ENCODE measurements around the gene TMEM120A. TPM values are rescaled to one million over a fixed set of nuclear protein-coding genes. Genes with fewer than 3 reads are reported as not detected.

TMEM120A gene
- polyA plus RNA-seq, 1 donor = 53.3 TPM

- no peak for DNase-seq (ENCODE audit: low read depth)
These were observed 667 bp upstream of the TMEM120A start for GRCh38 chr7:75995052-75995471.

GRCh38 chr7:75993689-75994387, 557 bp downstream of the TMEM120A start:
- DNase-seq (ENCODE audit: low read depth) = no peak

GRCh38 chr7:75992083-75992755, 2.2 kb downstream of the TMEM120A start:
- no peak for DNase-seq (ENCODE audit: low read depth)

GRCh38 chr7:75991531-75992082, 2.8 kb downstream of the TMEM120A start:
- no peak for DNase-seq (ENCODE audit: low read depth)

- DNase-seq (ENCODE audit: low read depth) = no peak
These were observed 4.7 kb downstream of the TMEM120A start for GRCh38 chr7:75989500-75990388.

GRCh38 chr7:75988568-75989499, 5.6 kb downstream of the TMEM120A start:
- DNase-seq (ENCODE audit: low read depth) = no peak

GRCh38 chr7:75987805-75988567, 6.4 kb downstream of the TMEM120A start:
- no peak for DNase-seq (ENCODE audit: low read depth)

GRCh38 chr7:75987026-75987804, 7.2 kb downstream of the TMEM120A start:
- DNase-seq (ENCODE audit: low read depth) = no peak

GRCh38 chr7:75986147-75986781, 8.1 kb downstream of the TMEM120A start:
- DNase-seq (ENCODE audit: low read depth) = no peak

- DNase-seq (ENCODE audit: low read depth) = no peak
These were observed 8.8 kb downstream of the TMEM120A start for GRCh38 chr7:75985518-75986146.

- DNase-seq (ENCODE audit: low read depth) = no peak
These were observed 9.3 kb downstream of the TMEM120A start for GRCh38 chr7:75985009-75985517.

- no peak for DNase-seq (ENCODE audit: low read depth)
These were observed 10.0 kb downstream of the TMEM120A start for GRCh38 chr7:75984130-75985008.

GRCh38 chr7:75983471-75984129, 10.8 kb downstream of the TMEM120A start:
- no peak for DNase-seq (ENCODE audit: low read depth)

GRCh38 chr7:75982306-75983064, 11.9 kb downstream of the TMEM120A start:
- DNase-seq (ENCODE audit: low read depth) = no peak

GRCh38 chr7:75981453-75982305, 12.7 kb downstream of the TMEM120A start:
- DNase-seq (ENCODE audit: low read depth) = no peak

All from forelimb muscle (tissue), 1 donor.